GM19240 (cell line): ENCODE results near the gene RRBP1.

Experiments used
- DNase-seq: peaks from one replicate; pipeline ENCODE4 v3.0.0; 2011; ENCODE audit warnings: low spot score; ENCODE audit not compliant: insufficient read length

Gene RRBP1

GRCh38 chr20:17624070-17624469 is 58.0 kb downstream of the RRBP1 start:
- no peak for DNase-seq

GRCh38 chr20:17622851-17623508 is 59.1 kb downstream of the RRBP1 start:
- DNase-seq = no peak

- DNase-seq = no peak
Observed at GRCh38 chr20:17622086-17622850, 59.8 kb downstream of the RRBP1 start.

- no peak for DNase-seq
Observed at GRCh38 chr20:17621229-17621968, 60.6 kb downstream of the RRBP1 start.

GRCh38 chr20:17620371-17621228 is 61.4 kb downstream of the RRBP1 start:
- DNase-seq = no peak

- no peak for DNase-seq
Observed at GRCh38 chr20:17619351-17620093, 62.5 kb downstream of the RRBP1 start.

GRCh38 chr20:17618673-17619013 is 63.4 kb downstream of the RRBP1 start:
- DNase-seq = no peak

GRCh38 chr20:17617868-17618672 is 64.0 kb downstream of the RRBP1 start:
- no peak for DNase-seq

- DNase-seq = no peak
Observed at GRCh38 chr20:17617212-17617867, 64.7 kb downstream of the RRBP1 start.

GRCh38 chr20:17616480-17617211 is 65.4 kb downstream of the RRBP1 start:
- no peak for DNase-seq

GRCh38 chr20:17615645-17616479 is 66.2 kb downstream of the RRBP1 start:
- DNase-seq = no peak

- DNase-seq = no peak
Observed at GRCh38 chr20:17614812-17615644, 67.0 kb downstream of the RRBP1 start.

GRCh38 chr20:17614176-17614811 is 67.7 kb downstream of the RRBP1 start:
- DNase-seq = no peak

- no peak for DNase-seq
Observed at GRCh38 chr20:17613328-17614175, 68.5 kb downstream of the RRBP1 start.

GRCh38 chr20:17612992-17613327 is 69.1 kb downstream of the RRBP1 start:
- no peak for DNase-seq
